ENCODE measurements around the gene SHQ1. TPM values are rescaled to one million over a fixed set of nuclear protein-coding genes. Genes with fewer than 3 reads are reported as not detected.
"Not testable (repeated sequence)": the region's sequence is repeated elsewhere in the genome, so short reads cannot be mapped to it uniquely, and the experiment has no call there.

Gene SHQ1
- total and polyA plus RNA-seq, 12 donors = 7.2 to 26.4 (median 15.1) TPM

DNA sequence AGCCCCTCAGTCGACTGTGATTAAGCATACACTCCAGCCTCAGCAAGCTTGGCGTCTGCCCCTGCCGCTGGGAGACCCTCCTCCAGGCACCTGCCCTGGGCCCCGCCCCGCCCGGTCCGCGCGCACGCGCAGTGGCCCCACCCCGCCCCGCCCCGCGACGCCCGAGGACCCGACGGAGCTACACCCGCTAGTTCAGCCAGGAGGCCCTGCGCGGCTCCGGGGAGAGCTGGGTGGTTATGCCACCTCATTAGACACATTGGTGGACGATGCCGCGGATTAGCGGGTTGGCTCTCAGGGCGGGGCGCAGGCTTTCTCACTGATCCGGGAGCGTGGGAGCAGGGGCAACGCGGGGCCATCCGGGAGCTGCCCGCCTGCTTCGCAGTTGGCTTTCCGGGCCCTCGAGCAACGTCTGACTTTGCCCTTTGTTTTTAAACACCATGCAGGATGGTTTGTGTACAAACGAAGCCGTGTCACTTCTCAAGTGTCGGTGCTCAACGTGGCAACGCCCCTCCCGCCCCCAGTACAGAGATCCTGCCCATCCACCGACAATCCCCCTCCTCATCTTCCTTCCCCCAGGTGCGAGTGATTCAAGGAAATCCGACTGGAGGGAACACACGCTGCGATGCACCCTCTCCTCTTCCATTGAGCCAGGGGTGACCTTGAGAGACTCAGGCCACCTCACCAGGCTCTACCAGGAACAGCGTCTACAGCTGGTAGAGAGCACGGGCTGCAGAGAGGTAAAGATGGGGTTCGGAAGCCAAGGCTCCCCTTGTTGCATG, 109.3 kb downstream of the SHQ1 start:
- TF ChIP-seq, protein P1, sequence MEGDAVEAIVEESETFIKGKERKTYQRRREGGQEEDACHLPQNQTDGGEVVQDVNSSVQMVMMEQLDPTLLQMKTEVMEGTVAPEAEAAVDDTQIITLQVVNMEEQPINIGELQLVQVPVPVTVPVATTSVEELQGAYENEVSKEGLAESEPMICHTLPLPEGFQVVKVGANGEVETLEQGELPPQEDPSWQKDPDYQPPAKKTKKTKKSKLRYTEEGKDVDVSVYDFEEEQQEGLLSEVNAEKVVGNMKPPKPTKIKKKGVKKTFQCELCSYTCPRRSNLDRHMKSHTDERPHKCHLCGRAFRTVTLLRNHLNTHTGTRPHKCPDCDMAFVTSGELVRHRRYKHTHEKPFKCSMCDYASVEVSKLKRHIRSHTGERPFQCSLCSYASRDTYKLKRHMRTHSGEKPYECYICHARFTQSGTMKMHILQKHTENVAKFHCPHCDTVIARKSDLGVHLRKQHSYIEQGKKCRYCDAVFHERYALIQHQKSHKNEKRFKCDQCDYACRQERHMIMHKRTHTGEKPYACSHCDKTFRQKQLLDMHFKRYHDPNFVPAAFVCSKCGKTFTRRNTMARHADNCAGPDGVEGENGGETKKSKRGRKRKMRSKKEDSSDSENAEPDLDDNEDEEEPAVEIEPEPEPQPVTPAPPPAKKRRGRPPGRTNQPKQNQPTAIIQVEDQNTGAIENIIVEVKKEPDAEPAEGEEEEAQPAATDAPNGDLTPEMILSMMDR (IDR thresholded peaks at IDR 0.05) = no peak
- TF ChIP-seq POLR2A (IDR thresholded peaks at IDR 0.05) = no peak
- H3K27me3 ChIP-seq = peaks cover 14% of the 10 kb centered on the region
- peak; percentile 27 to 69 (median 43) for DNase-seq
- no peak overlapping the region for H3K27ac ChIP-seq
- intact Hi-C loops (cut with DNase I) = no loop called here
- WGBS, 4 donors = 11 to 27% (median 12%) methylated on average over 17 to 53 of the region's 53 CpGs
- H3K36me3 ChIP-seq (replicated peaks in 1 of 2) = no peaks in the 10 kb centered on the region
- H3K9me3 ChIP-seq (replicated peaks in 1 of 3) = no peaks in the 10 kb centered on the region
- H3K4me1 ChIP-seq (replicated peaks in 1 of 2) = peaks cover 7 to 10% of the 10 kb centered on the region in 2 donors
- H3K4me3 ChIP-seq = peak overlapping the region in 2 of 4 donors; percentile 6 to 38

- H3K36me3 ChIP-seq (replicated peaks in 1 of 2); DNase-seq; intact Hi-C loops (cut with DNase I); H3K27ac ChIP-seq; H3K4me1 ChIP-seq (replicated peaks in 1 of 2); H3K4me3 ChIP-seq; H3K9me3 ChIP-seq (replicated peaks in 1 of 3): not testable (repeated sequence)
- peaks cover 14% of the 10 kb centered on the region for H3K27me3 ChIP-seq
- WGBS, 4 donors = 95 to 100% (median 98%) methylated on average over 2 to 4 of the region's 4 CpGs
These were observed 113.2 kb downstream of the SHQ1 start for GRCh38 chr3:72735072-72735471.

- Histone ChIP-seq H3K27me3 (peaks cover 14% of the 10 kb centered on the region), H3K9me3 (replicated peaks in 1 of 3) (no peaks in the 10 kb centered on the region), H3K4me3 (no peak overlapping the region), H3K36me3 (replicated peaks in 1 of 2) (no peaks in the 10 kb centered on the region), H3K27ac (no peak overlapping the region), H3K4me1 (replicated peaks in 1 of 2) (no peaks in the 10 kb centered on the region)
- no peak for TF ChIP-seq POLR2A (IDR thresholded peaks at IDR 0.05)
- TF ChIP-seq, protein P1 (IDR thresholded peaks at IDR 0.05) = no peak
- intact Hi-C loops (cut with DNase I) = no loop called here
- DNase-seq = no peak
- WGBS, 4 donors = 78 to 87% (median 84%) methylated on average over 3 of the region's 3 CpGs
These were observed 114.6 kb downstream of the SHQ1 start for GRCh38 chr3:72733676-72734075.

- 85 to 91% (median 88%) methylated on average over 4 to 6 of the region's 6 CpGs for WGBS, 4 donors
These were observed 115.4 kb downstream of the SHQ1 start for GRCh38 chr3:72732666-72733345.

DNA sequence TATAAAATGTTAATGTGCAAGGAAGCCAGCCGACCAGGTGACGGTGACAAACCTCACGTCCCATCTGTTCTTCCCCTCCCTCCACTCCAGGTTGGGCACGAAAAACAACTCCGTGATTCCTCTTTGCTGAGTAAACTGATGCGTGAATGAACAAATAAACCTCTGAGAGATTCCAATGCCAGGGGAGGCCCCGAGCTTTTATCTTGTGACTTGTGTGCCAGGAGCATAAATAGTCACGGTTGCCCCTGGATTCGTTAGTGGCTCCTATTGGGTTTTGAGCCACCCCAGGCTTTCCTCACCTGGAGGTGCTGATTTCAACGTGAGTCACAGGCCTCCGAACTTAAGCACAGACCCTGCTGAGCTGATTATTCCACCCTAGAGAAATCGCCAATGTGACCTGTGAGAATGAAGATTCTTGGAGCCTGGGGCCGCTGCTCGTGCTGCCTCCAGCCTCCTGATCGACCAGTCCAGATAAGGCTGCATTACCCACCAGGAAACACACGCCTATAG, 119.2 kb downstream of the SHQ1 start:
- TF ChIP-seq POLR2A (IDR thresholded peaks at IDR 0.05) = no peak
- H3K36me3 ChIP-seq (replicated peaks in 1 of 2) = no peaks in the 10 kb centered on the region
- no peak overlapping the region for H3K4me3 ChIP-seq
- no peaks in the 10 kb centered on the region for H3K4me1 ChIP-seq (replicated peaks in 1 of 2)
- DNase-seq = no peak
- no peaks in the 10 kb centered on the region for H3K27me3 ChIP-seq
- WGBS, 4 donors = 78 to 89% (median 82%) methylated on average over 15 to 16 of the region's 16 CpGs
- intact Hi-C loops (cut with DNase I) = no loop called here
- no peak overlapping the region for H3K27ac ChIP-seq
- H3K9me3 ChIP-seq (replicated peaks in 1 of 3) = no peaks in the 10 kb centered on the region

More at GRCh38 chr3:72732666-72733345, 115.4 kb downstream of the SHQ1 start:
- H3K4me1 ChIP-seq (replicated peaks in 1 of 2); H3K9me3 ChIP-seq (replicated peaks in 1 of 3); intact Hi-C loops (cut with DNase I); H3K27ac ChIP-seq; DNase-seq; H3K36me3 ChIP-seq (replicated peaks in 1 of 2); H3K4me3 ChIP-seq: not testable (repeated sequence)
- H3K27me3 ChIP-seq = peaks cover 10% of the 10 kb centered on the region
